ENCODE results near the gene INS.

GRCh38 chr11:2122222-2122906 is 38.6 kb downstream of the INS start:
- TF ChIP-seq CTCF (conservative IDR thresholded peaks at IDR 0.05; ENCODE audit: low read depth, low read length) (no peak), POLR2A (IDR thresholded peaks at IDR 0.05; ENCODE audit: low read depth, low read length) (no peak), BHLHE40 (IDR thresholded peaks at IDR 0.05; ENCODE audit: low read depth, low read length) (no peak), RAD21 (IDR thresholded peaks at IDR 0.05; ENCODE audit: low read length) (no peak), CHD1 (IDR thresholded peaks at IDR 0.05; ENCODE audit: low read depth, low read length) (no peak), CEBPB (IDR thresholded peaks at IDR 0.05; ENCODE audit: low read depth, low read length) (no peak)
- TF ChIP-seq, protein P1, sequence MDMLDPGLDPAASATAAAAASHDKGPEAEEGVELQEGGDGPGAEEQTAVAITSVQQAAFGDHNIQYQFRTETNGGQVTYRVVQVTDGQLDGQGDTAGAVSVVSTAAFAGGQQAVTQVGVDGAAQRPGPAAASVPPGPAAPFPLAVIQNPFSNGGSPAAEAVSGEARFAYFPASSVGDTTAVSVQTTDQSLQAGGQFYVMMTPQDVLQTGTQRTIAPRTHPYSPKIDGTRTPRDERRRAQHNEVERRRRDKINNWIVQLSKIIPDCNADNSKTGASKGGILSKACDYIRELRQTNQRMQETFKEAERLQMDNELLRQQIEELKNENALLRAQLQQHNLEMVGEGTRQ (IDR thresholded peaks at IDR 0.05; ENCODE audit: low read depth, low read length), result no peak

Measured in IMR-90 (cell line).